ENCODE measurements around the gene KRT84. TPM values are rescaled to one million over a fixed set of nuclear protein-coding genes. Genes with fewer than 3 reads are reported as not detected.

Gene KRT84
- total RNA-seq, 1 donor from 2014 or later, result 2.2 TPM

DNA sequence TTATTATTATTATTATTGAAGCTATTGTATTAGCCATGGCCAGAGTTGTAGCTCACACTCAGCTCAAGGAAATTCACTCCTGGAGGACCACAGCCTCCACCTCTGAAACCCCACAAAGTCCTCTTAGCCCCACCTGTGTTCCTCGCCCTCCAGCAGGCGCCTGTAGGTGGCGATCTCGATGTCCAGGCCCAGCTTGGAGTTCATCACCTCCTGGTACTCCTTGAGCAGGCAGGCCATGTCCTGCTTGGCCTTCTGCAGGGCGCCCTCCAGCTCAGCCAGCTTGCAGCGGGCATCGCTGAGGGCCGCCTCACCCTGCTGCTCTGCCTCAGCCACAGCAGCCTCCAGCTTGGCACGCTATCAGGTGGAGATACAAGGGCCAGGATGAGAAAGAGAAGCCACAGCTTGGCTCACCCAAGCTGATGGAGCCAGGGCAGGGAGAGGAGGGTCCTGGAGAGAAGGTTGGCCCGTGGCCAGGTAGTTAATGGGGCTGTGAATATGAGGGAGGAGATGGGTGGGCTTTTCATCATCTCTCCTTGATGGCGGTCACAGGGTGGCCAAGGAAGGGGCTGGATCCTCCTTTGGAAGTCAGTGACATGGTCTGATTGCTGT, 23.2 kb downstream of the KRT84 start:
- no peak for DNase-seq (ENCODE audit: low spot score)

DNA sequence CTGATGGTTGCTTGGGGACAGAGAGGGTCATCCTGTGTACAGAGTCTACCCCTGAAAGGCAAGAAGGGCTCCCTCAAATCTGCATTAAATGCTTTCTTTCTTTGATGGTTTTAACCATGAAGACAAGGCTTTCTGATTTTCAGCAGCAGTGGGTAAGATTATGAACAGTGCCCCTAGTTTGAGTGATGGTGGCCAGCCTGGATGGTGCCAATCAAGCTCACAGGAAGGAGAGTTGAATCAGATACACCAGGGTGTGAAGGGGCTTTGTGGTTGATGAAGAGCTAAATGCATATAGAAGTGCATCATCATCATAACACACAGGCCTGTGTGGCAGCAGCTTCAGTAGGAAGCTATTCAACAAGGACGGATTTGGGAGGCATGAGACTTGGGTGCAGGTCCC, 23.9 kb downstream of the KRT84 start:
- DNase-seq (ENCODE audit: low spot score), result no peak

DNA sequence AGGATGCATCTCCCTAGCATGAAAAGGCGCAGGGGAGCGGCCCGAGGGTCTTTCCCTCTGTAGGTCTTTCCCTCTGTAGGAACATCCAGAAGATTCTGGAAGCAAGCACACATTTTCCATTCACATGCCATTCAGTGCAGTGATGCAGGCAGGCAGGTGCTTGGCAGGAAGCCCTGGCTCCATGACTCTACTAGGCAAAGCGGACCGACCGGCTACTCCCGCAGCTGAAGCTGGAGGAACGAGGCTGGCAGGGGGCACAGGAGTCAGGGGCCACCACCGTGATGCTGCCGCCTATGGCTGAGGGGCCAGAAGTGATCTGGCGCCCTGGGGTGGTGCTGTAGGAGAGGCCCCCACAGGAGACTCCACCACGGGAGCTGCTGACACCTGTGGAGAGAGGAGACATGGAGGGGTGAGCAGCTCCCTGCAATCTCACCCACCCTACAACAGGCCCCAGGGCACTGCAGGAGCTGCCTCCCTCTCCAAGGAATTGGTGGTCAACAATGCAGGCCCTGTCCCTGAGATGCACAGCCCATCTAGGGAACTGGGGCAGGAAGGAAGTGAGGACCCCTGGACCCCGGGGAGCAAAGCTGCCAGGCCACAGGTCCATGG, 24.7 kb downstream of the KRT84 start:
- DNase-seq (ENCODE audit: low spot score), result no peak

DNA sequence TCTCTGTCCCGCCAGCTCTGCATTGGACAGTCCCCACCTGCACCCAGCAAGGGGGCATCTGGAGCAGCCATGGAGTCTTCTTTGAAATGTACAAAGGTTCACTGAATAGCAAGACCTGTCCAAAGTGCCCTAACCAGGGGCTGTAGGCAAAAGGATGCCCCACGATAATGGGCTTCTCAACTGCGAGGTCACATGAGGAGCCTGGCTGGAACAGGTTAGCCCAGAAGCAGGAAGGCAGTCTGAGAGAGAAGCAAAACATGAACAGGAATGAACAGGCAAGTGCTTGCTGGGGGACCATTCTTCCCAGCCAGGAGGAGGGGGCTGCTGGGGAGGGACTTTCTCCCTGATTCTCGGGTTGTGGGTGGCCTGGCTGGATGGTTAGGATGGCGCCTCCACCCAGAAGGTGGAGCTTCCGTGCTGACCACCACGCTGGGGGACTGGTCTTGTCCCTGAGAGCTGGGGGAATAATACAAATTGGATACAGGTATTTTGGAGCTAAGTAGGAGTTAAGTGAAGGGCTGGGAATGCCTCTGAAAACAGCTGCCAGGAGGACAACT, 25.3 kb downstream of the KRT84 start:
- no peak for DNase-seq (ENCODE audit: low spot score)

DNA sequence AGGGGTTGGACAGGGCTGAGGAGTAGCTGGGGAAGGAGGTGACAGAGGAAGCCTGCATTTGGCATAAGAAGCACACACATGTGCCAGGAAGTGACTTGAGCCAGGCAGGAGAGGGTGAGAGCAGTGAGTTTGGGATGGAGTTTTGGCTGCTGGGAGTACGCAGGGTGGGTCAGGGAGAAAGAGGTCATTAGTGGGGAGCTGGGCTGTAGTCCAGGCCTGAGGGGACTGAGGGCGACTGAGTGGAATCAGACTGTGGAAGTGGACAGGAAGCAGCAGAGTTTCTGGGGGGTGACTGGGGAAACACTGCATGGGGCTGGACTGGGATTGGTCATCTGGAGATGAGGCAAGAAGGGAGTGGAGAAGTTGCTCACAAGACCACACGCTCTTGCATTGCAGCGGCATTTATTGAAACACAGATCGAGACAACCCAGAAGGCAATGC, 25.8 kb downstream of the KRT84 start:
- DNase-seq (ENCODE audit: low spot score), result no peak

DNA sequence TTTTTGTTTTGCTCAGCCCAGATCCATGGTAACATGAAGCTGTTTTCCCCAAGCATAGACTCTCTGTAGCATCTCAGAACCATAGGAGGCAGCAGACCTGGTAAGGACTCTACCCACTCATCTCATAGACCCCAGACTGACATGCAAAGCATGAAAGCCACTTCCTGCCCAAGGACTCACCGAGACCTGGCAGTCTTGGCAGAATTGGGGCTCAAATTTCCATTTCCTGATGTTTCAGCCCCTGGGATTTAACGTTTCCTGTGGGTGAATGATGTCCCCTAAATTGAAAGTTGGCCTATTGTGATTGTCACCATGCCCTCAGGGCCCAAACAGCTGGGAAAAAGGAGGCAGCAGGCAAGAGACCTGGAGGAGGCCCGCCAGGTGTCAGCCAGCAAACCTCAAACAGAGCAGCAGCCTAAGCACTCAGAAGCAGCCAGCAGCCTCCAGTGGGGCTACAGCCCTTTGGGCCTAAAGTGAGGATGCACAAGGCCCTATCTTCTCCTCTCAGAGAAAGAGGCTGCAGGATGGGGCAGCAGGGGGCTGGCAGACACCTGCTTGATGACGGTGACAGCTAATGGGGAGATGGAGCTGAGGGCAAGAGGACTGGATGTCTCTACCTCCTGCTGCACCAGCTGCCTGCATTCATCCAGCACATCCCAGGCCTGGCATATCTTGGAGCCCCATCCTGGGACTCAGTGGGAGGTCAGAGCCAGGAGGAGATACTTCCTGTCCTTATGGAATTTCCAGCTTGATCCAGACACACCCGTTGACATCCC, 26.7 kb downstream of the KRT84 start:
- no peak for DNase-seq (ENCODE audit: low spot score)

DNA sequence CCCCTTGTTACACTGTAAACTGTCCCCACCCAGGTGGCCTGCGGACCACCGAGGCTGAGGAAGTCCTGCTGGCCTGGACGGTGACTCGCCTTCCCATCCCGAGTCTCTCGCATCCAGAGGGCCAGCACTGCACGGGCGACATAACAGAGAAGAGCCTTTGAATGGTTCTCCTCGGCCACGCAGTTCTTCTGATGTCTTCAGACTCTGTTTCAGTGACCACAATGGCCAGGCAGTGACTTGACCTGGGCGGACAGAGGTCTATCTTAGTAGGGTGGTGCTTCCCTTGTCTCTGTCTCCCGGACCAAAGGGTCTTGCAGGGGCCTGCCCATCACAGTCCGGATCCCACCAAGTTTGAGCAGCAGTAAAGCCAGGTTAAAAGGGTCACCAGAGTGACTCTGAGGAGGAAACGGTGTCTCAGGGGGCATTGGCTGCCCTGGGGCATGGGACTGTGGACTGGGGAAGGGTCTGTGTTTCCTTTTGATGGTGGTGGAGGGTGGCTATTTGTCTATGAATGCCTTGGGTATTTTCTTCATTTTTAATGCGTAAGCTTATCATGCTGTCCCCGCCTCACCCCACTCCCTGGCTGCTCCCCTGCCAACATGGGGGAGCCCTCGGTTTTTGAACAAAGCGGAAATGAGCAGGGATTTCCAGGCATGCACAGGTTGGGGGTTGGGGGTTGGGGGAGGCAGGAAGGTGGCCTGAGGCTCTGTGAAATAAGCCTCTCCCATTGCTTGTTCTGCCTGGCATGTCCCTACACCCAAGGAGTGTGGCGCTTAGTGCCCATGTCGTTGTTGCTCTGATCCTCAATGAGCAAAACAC, 28.5 kb downstream of the KRT84 start:
- DNase-seq (ENCODE audit: low spot score), result no peak

DNA sequence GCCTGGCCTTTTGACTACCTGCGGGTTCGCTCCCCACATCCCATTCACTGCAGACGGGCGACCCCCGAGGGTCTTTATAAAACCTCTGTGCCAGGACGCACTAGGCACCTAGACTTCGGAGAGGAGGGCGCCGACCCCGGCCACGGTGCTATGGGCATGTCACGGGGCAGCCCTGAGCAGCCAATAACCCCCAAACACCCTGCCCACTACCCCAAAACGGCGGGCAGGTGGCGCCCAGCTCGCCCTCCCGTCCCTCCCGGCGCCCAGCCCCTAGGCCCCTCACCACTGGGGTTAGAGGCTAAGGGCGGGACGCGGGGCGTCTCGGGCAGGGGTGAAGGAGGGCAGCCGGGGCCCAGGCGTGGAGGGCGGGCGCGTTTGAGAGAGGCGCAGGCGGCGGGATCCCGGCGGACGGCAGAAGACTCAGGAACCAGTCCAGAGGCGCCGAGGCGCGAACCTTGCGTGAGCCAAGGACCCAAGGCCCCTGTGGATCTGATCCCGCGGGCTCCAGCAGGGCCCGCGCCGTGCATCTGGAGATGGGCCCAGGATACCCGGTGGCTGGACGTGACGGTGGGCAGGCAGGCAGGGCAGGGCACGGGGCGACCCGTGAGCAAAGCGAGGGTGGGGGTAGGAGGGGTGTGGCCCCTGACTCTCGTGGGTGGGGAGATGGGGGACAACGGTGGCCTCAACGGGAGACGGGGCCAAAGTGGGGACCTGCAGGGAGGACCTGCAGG, 29.3 kb downstream of the KRT84 start:
- DNase-seq (ENCODE audit: low spot score), result no peak

DNA sequence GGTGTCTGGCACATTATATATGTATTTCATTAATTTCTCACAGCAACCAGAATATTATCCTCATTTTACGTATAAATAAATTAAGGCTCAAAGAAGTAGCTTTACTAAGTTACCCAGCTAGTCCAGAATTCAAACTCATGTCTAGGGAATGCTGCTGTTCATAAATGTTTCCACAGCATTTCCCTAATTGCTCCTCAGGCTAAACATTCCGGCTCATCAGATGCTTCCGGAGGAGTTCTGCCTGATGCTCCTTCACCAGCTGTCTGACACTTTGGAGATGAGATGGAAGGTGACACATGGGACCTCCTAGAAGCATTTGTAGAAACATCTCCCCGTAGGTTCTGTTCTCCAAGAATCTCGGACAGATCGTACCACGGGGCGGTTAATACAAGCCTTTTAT, 30.3 kb downstream of the KRT84 start:
- no peak for DNase-seq (ENCODE audit: low spot score)

DNA sequence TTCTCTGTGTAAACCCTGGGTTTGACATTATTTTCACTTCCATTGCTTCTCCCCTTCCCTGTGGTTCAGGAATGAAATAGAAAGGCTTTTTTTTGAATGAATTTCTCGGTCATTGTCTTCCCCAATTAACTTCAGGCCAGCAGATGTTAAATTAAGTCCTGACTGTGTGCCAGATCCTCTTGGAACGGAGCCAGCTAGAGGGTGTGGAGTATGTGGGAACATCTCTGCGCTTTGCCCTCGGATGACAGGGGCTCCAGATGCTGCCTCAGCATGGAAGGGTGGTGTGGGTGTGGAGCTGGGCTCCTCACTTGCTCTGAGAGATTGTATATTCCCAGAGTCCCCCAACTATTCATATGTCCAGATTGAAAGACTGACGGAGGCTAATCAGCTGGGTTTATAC, 31.3 kb downstream of the KRT84 start:
- no peak for DNase-seq (ENCODE audit: low spot score)

DNA sequence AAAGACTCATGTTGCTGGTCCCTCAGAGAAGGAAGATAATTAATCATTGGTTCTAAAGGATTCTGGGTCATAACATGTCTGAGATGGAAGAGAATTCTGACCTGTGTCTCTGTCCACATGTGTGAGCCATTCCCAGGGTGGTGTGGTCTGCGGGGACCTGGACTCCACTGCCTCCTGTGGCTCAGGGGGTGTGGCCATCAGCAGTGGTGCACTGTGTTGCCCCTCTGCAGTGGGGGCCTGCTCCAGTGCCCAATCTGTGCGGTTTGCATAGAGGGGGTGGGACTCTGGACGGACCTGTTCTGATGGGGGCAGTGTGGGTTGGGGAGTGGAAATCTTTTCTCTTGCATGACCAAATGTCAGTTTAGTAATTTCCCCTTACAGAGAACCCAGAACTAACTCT, 31.7 kb downstream of the KRT84 start:
- DNase-seq (ENCODE audit: low spot score), result no peak

DNA sequence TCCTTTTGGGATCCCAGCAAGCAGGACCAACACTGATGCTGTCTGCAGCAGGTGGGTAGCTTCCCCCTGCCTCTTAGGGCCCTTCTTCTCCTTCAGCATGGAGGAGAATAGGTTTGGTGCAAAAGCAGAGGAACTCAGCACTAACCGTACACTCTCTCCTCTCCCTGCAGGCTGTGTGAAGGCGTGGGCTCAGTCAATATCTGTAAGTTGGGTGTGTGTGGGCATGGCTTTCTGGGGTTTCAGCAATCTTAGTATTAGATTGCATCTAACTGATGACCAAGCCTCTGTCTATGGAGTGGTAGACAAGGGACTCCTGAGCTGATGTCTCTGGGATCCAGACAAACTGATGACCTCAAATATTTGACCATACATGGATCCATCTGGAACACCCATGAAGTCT, 32.5 kb downstream of the KRT84 start:
- DNase-seq (ENCODE audit: low spot score), result no peak

DNA sequence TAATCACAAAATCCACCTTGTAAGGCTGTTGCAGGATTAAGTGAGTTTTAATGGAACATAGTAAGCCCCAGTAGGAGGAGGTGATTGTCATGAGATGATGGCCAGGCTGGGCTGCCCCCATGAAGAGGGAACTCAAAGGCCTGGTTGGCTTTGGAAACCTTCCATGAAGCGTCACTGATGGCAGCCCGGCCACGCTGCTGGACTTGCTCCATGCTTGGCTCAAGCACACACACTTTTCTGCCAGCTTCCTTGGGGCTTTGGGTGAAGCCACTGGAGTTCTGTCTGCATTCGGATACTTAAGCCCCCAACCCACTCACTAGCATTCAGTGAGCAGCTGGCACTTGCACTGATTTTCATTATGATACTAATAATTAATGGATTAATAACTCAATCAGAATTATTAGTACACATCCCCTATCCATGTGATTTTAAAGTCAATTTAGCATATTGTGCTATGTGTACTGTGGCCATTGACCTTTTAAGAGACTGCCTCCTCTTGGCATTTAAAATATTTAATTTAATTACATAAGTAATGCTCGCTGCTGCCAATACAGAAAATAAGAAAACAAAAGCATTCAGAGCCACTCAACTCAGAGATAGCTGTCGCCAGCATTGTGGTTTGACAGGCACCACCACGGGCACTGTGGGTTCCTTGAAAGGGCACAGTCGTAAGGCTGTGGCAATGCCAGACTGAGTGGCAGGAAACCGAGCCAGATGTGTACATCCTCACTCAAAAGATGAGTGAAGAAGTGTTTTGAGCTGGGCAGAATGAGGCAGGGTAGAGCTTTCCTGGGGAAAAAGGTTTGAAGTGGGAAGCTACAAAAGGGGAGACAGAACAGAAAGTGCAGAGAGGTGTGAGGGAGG, 34.0 kb downstream of the KRT84 start:
- no peak for DNase-seq (ENCODE audit: low spot score)

DNA sequence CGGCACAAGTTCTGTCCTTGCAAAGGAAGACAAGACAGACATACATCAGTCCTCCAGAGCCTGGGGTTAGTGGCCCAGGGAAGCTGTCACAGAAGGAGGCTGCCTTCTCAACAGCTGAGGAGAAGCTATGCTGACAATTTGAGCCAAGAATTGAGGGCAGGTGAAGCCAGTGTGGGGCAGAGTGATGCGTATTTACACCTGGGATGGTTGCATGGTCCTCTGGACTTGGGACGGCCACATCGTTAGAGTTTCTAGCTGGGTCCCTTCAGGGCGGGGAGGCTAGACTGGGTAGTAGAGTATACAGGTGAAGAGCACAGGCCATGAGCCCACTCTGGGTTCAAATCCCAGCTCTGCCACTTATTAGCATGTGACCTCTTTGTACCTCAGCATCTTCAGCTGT, 34.7 kb downstream of the KRT84 start:
- DNase-seq (ENCODE audit: low spot score), result no peak

DNA sequence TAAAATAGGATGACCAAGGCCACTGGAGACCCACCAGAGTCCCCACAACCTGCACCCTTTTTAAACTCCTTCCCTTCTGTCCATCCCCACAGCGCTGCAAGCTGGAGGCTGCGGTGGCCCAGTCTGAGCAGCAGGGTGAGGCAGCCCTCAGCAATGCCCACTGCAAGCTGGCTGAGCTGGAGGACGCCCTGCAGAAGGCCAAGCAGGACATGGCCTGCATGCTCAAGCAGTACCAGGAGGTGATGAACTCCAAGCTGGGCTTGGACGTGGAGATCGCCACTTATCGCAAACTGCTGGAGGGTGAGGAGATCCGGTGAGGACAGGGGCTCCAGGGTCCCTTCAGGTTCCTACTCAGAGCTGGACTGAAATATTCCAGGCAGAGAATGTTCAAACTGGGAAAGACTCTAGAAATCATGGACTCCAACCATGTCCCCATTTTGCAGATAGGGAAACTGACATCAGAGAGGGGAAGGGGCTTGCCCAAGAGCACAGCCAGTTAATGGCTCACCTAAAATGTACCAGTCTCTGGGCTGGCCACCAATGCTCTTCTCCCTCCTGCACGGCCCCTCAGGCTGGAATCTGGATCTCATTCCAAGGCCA, 35.3 kb downstream of the KRT84 start:
- no peak for DNase-seq (ENCODE audit: low spot score)

DNA sequence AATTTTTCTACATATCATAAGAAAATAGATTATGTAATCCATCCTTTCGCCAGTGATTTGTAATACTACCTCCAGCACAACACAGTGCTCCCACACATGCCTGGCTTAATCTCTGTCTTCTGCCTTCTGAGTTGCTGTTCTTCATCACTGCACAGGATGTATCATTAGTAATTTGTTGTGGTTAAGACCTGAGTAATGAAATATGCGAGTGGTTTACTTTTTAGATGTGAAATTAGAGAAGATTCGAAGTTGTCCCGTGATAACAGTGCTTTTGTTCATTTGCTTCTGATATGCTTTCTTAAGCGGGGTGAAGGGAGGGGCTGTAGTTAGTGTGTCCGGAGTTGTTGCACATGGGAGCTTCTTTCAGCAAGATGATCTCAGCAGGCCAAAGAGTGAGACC, 36.3 kb downstream of the KRT84 start:
- DNase-seq (ENCODE audit: low spot score), result peak; percentile 32

DNA sequence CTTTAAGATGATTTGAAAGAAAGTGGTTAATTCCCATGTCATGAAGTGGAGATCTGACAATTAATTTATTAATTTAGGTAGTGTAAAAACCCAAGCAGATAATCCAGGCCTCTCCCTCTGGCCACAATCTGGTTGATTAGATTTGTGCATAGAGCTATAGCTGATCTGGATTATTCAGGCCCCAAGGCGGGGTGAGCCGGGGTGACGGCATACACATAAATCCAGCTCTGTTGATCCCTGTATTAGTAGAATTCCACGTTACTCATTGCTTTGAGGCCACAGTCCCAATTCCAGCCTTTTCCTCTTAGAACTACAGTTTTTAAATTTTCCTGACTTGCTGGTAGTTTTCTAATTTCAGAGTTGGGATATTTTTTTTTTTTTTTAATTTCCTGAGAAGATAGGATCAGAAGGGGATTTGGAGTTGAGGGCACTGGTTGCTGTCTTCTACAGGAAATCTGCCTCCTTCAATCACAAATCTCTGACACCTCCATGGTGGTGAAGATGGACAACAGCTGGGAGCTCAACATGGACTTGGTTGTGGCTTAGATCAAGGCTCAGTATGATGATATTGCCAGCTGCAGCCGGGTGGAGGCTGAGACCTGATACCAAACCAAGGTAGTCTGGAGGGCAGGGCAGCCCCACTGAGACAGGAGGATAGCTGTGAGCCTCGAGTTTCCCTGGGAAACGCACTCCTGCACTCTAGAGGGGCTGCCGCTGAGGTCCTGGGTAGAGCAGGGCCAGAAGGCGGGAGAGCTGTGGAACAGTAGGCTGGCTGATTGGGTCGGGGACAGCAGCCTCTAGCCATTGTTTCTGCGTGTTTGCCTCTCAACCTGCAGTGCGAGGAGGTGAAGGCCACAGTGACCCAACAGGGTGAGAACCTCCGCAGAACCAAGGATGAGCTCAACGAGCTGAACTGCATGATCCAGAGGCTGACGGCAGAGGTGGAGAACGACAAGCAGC, 37.6 kb downstream of the KRT84 start:
- DNase-seq (ENCODE audit: low spot score), result peak; percentile 82

DNA sequence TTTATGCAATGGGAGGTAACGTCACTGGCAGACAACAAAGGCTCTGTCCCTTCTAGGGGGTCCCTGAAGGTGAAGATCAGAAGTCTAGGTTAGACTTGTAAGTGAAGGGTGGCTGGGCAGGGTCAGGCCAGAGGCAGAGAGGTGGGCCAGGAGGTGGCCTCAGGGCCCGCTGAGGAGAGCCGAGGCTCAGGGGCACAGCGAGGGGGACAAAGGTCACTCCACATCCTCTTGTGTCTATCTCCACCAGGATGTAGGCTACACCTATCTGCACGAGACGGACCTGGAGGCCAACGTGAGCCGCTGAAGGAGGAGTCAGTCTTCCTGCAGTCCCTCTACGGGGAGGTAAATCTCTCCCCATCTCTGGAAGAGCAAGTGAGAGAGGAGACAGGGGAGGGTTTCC, 38.4 kb downstream of the KRT84 start:
- no peak for DNase-seq (ENCODE audit: low spot score)

DNA sequence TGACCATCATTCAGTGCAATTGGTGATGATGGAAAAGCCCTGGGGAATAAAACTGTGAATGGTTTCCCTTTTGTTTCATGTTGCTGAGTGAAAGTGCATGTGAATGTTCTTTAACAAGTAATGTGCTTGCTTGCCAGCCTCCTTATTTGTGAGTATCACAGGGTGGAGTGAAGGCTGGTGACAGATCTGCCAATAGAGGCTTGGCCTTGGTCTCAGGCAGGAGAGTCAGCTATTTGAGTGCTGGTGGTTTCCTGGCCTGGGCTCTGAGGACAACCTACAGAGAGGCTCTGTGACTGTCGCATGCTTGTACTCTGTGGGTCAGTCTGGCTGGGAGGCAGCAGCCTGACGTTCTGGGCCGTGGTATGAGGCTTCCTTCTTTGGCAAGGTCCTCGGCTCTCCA, 38.9 kb downstream of the KRT84 start:
- DNase-seq (ENCODE audit: low spot score), result no peak
